Measurements from ENCODE around the gene DNAJC5.

- TF ChIP-seq, protein P1, sequence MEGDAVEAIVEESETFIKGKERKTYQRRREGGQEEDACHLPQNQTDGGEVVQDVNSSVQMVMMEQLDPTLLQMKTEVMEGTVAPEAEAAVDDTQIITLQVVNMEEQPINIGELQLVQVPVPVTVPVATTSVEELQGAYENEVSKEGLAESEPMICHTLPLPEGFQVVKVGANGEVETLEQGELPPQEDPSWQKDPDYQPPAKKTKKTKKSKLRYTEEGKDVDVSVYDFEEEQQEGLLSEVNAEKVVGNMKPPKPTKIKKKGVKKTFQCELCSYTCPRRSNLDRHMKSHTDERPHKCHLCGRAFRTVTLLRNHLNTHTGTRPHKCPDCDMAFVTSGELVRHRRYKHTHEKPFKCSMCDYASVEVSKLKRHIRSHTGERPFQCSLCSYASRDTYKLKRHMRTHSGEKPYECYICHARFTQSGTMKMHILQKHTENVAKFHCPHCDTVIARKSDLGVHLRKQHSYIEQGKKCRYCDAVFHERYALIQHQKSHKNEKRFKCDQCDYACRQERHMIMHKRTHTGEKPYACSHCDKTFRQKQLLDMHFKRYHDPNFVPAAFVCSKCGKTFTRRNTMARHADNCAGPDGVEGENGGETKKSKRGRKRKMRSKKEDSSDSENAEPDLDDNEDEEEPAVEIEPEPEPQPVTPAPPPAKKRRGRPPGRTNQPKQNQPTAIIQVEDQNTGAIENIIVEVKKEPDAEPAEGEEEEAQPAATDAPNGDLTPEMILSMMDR (conservative IDR thresholded peaks at IDR 0.05; ENCODE audit: low read depth, low read length), result no peak
- no peak for TF ChIP-seq EZH2 (IDR thresholded peaks at IDR 0.05; ENCODE audit: borderline replicate concordance, low read depth, low read length, poor library complexity, severe bottlenecking)
Observed at GRCh38 chr20:63868264-63868663, 26.7 kb upstream of the DNAJC5 start.

Data from A673 (cell line).